GM21515 (cell line): Measurements from ENCODE around the gene OSGEPL1.
"Not testable (repeated sequence)": the region's sequence is repeated elsewhere in the genome, so short reads cannot be mapped to it uniquely, and the experiment has no call there.

Experiments used
- ATAC-seq: cut with Tn5 transposase; IDR thresholded peaks from one replicate; pipeline ENCODE4 v1.9.1; 2021; ENCODE audit not compliant: unreplicated experiment

OSGEPL1 gene

GRCh38 chr2:189762551-189763298 lies at the start of gene OSGEPL1:
OSGEPL1 (minus strand) TSS chr2:189762792; CDS start chr2:189761640, 1,152 bp downstream.
- ATAC-seq, result peak; percentile 97

DNA sequence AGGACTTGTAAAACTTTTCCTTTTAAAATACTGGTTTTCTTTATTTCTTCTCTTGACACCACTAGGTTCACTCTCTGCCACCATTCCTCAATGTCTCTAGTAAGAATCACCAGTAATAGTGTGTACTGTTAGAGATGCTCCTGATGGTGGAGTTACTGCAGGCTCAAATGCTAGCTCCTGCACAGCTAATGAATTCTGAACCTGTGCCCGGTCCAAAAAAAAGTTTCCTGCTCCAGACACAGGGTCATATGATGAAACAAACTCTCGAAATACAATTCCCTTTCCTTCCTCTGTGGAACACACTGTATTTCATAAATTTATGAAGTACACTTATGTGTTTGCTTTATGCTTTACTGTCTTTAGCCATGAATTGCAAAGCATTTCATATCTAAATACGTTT lies 40.8 kb upstream of the OSGEPL1 start:
- no peak for ATAC-seq

DNA sequence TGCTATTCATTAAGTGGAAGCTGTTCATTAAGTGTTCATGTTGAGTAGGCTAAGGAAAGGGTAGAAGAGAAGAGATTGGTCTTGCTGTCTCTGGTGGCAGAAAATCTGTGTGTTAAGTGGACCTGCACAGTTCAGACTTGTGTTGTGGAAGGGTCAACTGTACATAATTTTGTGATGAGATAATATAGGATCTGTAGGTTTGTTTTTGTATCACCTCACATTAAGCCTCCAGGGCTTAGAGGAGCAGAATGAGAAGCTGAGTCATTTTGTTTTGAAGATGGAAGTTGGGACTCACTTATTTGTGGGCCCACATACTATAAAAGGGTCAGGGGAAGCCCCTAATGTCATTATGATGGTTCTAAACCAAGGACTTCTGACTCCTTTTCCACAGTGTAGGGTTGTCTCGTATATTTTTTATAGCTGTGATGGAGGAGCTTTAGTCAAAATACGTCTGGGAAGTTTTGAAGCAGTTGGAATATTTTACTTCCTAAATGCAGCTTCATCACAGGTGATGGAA lies 39.9 kb upstream of the OSGEPL1 start:
- no peak for ATAC-seq

DNA sequence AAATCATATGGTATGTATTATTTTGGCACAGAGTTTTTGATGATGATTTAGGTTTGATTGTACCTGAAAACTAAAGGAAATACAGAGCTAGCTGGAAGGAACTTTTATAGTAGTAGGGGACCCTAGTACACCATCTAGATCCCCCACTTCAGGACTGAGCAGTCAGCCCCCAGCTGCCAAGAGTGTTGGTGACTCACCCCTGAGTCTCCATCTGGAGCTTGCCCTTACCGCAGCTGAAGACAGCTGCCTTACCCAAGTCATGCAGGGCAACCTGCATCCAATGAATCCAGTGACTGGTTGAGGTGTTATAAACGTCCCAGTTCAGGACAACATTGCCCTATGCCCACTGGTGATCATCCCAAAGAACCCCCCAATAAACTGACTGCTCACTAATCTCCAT lies 36.9 kb upstream of the OSGEPL1 start:
- no peak for ATAC-seq

GRCh38 chr2:189799030-189799331 lies 36.4 kb upstream of the OSGEPL1 start:
- no peak for ATAC-seq

- peak; percentile 58 for ATAC-seq
These were observed 35.9 kb upstream of the OSGEPL1 start for GRCh38 chr2:189798312-189799029.

GRCh38 chr2:189797902-189798301 lies 35.3 kb upstream of the OSGEPL1 start:
- no peak for ATAC-seq

DNA sequence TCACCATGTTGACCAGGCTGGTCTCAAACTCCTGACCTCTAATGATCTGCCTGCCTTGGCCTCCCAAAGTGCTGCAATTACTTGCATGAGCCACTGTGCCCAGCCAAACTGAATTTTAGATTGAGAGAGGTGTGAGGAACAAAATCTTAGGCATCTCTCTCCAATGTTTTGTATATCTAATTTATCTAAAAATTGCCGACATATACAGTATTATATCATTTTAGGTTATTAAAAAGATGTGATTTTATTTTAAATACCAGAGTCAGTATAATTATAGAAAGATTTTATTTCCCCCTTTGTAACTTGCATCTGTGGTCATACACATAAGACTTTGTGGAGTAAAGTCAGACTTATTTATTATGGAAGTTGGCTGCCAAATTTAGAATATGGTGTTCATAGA lies 31.7 kb upstream of the OSGEPL1 start:
- no peak for ATAC-seq

GRCh38 chr2:189791338-189792042 lies 28.9 kb upstream of the OSGEPL1 start:
- no peak for ATAC-seq

GRCh38 chr2:189783927-189784867 lies 21.6 kb upstream of the OSGEPL1 start, which contains the start of the genes ORMDL1 and PMS1:
ORMDL1 (minus strand) TSS chr2:189784339; CDS start chr2:189782595, 1,744 bp downstream.
PMS1 (plus strand) TSS chr2:189784450; CDS start chr2:189791810, 7,360 bp downstream.
- ATAC-seq, result peak; percentile 96

DNA sequence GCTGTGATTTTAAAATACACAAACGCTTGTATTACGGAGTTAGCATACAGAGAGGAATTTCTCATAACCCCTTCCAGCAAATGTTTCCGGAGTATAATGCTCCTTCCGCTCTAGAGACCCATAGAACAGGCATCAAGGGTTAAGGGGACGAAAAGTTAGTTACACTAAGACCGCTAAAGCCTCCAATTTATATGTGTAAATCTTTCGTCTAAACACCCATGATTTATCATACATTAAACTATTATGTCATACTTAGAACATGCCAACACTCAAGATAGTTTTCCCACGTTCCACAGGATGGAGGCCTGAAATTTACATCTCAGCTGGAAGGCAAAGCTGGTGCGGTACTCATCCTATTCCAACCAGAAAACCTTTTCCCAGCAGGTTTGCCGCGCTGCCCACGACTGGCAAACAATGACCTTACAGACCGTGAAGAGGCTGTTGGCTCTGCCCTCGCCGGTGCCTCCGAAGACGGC lies 20.9 kb upstream of the OSGEPL1 start:
- peak; percentile 20 for ATAC-seq

DNA sequence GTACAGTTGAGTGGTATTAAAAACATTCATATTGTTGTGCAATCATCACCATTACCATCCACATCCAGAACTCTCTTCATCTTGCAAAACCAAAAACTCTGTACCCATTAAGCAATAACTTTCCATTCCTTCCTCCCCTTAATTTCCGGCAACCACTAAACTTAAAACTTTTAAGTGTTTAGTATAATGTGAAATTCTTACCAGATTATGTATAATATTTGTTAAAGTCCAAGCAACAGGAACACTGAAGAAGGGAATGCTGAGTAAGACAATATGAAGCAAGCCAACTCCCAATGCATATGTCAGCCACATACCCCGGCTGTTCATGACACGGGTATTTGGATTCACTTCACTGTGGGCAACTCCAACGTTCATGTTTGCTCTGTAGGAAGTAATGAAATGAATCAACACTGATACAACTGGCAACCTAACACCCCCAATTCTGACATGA lies 19.7 kb upstream of the OSGEPL1 start:
- ATAC-seq, result no peak

DNA sequence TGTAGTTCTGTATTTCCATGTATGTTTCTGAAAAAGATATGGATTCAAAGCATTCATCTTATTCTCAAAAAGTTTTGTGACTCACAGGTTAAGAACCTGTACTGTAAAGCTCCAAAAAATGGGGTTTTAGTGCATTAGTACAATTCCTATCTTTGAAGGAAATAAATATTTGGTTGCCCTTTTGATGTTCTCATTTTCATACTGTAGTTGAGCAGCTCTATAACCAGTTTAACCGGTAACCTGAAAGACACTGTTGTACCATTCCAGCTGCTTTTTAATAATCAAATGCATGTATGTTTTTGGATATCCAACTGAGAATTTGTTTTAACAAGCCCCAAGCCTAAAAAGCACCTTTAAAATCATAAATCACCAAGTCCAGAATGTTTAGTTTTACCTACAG lies 9.6 kb upstream of the OSGEPL1 start:
- no peak for ATAC-seq

- no peak for ATAC-seq
These were observed 8.2 kb upstream of the OSGEPL1 start for GRCh38 chr2:189770590-189771322.

GRCh38 chr2:189763908-189764661 lies 1.5 kb upstream of the OSGEPL1 start:
- ATAC-seq, result no peak

DNA sequence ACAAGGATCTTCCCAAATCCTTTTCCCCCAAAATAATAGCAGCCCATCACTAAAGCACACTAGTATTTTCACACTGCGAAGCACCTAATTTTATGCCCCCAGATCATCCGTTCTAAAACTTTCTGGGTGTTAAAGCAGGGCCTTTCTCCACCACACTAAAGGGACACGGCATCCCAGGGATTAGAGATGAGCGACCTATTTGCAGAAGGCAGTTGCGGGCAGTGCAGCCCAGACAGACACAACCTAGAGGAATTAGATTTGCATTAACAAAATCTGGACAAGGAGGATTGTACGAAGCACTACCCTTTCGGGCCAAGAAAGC lies 402 bp downstream of the OSGEPL1 start:
- ATAC-seq, result no peak

DNA sequence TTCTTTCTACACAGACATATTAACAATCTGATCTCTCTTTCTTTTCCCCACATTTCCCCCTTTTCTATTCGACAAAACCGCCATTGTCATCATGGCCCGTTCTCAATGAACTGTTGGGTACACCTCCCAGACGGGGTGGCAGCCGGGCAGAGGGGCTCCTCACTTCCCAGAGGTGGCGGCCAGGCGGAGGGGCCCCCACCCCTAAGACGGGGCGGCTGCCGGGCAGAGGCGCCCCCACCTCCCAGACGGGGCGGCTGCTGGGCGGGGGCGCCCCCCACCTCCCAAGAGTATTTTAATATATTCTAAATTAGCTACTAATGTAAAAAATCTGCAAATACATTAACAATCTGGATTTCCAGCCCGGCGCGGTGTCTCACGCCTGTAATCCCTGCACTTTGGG lies 2.4 kb downstream of the OSGEPL1 start:
- not testable (repeated sequence) for ATAC-seq

DNA sequence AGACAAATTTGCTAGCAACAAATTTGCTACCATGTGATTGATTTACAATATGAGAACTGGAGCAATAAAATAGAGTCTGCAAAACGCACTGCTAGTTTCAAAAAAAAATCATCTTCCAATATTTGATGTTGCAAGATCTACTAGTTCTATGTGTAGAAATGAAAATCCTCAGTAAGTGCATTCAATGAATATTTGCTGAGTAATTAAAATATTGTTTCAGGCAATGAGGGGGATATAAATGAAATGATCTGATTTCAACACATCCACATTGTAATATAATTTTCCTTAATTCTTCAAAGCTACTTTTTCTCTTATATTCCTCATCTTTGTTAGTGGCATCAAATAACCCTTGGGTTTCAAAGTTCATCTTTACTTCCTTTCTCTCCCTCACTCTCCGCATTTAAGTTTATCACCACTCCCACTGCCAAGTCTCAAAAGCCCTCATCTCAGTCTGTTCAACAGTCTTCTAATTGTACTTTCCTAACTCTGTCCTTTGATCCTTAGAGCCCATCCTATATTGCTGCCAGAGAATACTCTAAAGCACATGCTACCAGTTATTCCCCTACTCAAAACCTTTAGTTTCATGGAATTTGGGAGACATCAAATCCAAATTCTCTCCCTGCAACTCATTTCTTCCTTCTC lies 6.2 kb downstream of the OSGEPL1 start:
- no peak for ATAC-seq
